Measurements from ENCODE around the gene CROCC.
"Not testable (repeated sequence)": the region's sequence is repeated elsewhere in the genome, so short reads cannot be mapped to it uniquely, and the experiment has no call there.

CROCC gene

DNA sequence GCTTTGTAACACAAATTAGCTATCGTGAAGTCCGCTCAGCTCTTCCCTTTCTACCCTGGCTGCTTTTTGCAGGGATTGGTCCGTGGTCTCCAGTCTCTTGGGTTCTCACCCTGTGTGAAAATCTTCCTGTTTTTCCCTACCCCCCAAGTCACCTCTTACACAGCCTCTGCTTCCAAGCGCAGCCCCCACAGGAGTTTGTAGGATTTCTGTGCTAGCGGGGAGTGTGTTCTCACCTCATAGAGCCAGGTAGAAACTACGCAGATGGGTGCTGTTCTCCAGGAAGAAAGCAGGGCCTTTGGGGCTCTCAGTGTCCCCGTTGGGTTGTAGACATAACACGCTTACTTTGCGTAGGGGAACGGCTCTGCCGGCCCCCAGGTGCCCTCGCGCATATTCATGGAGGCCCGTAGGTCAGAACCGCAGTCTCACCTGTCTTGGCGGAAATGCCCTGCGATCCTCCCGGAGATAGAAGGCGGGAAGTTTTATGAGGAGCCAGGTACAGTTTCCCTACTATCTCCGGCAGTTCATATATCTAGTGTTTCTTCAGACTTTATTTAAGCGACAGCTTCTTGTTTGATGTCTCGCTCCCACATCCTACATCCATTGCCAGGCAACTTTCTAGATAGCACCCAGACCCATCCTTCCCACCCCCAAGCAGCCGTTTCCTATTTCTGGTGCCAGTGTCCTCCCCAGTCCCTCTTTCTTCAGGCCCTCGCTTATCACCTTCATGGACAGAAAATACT, 25.2 kb upstream of the CROCC start:
- DNase-seq = peak; percentile 61

DNA sequence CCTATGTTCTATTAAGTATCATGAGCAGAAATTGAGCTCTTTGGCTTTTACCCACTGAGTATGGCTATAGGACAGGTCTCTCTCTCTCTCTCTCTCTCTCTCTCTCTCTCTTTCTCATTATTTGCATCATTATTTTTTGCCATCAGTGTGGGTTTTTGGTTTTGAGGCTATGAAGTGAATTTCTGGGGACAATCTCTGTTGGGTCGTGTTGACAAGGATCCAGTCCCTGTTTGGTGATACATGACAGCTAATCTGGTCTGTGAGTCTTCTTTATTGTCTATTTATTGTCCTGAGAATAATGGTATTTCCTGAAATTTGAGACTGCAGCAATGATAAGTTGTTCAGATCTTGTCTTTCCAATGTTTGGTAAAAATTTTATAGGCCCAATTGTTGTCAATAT, 24.1 kb upstream of the CROCC start:
- DNase-seq = not testable (repeated sequence)

DNA sequence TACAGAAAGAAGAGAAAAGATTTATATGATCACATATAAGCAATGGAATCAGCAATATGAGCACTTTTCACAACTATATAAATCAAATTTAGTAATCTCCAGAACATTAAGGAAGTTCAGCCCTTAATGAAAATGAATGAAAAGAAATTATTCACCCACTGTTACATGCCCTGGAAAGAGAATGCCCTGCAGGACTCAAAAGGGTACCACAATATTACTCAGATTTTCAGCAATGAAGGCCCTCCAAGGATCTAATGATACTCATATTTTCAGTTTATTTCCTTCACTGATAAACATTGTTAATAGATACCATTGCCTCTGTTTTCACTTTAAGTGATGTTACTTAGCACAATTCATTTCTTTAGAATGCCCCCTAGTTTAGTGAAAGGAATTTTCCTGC, 23.4 kb upstream of the CROCC start:
- not testable (repeated sequence) for DNase-seq

DNA sequence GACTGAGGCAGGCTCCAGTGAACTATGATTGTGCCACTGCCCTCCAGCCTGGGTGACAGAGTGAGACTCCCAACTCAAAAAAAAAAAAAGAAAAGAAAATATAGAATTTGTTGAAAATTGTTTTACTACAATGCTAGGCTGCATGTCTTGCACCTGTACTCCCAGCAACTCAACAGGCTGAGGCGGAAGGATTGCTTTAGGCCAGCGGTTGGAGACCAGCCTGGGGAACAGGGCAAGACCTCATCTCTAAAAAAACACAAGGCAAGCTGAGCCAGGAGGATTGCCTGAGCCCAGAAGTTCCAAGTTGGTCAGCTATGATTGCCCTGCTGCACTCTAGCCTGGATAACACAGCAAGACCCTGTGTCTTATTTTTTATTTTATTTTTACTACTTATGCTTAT, 22.7 kb upstream of the CROCC start:
- DNase-seq = not testable (repeated sequence)

DNA sequence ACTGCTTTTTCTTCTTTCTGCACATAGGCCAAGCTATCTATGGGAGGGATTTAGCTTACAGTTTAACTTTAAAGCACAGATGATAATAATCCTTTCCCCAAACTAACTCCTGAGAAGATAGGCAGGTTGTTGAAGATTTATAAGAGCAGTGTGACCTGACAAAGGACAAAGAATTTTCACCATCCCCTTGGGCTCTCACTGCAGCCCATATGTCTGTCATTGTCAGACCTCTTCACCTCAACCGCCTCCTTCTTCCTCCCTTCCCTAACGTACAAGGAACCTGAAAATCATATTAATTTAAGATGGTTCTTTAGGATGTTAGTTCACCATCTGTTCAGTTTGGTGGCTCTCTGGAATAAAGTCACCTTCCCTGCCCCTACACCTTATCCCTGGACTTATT, 21.0 kb upstream of the CROCC start:
- no peak for DNase-seq

DNA sequence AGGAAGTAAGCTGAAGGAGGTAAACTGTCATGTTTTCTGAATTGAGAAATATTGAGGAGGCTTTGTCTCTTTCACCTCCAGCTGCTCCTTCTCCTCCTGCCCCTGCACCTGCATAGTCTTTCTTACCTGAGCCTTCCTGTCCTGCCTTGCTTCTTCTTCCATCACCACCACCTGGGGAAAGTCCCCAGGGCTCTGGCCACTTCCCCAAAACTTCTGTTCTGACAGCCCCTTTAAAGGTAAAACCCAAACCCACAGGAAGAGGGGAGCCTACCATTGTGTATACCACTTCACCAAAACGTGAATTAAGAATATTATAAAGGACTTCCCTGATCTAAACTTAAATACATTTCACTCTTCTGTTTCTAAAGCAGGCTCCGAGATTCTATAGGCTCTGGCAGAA, 20.4 kb upstream of the CROCC start:
- DNase-seq = not testable (repeated sequence)

DNA sequence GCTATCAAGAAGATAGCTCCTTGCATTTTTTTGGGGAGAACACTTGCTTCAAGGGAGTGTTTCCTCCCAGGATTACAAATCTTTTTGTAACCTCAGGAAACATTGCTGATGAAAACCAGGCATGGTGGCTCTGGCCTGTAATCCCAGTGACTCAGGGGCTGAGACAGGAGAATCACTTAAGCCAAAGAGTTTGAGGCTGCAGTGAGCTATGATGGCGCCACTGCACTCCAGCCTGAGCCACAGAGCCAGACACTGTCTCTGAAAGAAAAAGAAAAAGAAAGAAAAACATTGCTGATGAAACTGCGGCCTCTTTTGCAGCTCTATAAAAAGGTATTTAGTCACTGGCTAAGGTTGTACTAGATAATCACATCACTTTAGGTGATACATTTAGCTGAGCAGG, 18.7 kb upstream of the CROCC start:
- DNase-seq = peak; percentile 54

DNA sequence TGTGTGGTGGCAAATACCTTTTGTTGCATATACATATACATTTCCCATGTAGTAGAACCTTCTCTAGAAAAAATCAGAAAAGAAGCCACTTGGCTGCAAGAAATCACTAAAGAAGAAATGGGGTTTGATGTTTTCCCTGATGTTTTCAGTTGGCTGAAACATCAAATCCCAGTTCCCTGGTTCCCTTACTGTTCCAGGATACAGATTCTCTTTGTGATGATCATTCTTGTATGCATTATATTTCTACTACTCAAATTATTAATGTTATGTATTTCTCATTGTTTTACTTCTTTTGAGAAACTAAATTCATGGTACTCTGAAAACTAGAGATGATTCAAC, 18.3 kb upstream of the CROCC start:
- peak; percentile 67 for DNase-seq

DNA sequence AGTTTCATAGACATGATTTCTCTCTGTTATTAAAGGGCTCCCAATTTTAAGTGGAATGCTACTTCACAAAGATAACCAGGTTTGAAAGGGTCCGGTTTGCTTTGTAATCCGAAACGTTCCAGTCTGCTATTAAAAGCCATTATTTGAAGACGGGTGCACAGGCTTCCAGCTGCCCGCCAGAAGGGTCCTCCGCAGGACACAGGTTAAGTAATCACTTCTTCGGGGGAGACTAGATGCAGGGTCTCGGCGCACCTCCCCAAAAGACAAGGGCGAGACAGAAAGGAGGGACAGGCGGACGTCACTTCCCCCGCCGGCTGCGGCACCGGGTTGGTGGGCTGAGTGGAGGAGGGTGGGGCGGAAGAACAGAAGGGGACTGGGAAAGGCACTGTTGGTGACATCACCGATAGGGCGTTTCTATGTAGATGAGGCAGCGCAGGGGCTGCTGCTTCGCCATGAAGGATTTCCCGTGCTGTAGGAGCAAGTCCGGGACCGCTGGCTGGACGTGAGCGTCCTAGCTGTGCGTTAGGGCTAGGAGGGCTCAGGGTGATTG, 17.1 kb upstream of the CROCC start:
- DNase-seq = peak; percentile 98

DNA sequence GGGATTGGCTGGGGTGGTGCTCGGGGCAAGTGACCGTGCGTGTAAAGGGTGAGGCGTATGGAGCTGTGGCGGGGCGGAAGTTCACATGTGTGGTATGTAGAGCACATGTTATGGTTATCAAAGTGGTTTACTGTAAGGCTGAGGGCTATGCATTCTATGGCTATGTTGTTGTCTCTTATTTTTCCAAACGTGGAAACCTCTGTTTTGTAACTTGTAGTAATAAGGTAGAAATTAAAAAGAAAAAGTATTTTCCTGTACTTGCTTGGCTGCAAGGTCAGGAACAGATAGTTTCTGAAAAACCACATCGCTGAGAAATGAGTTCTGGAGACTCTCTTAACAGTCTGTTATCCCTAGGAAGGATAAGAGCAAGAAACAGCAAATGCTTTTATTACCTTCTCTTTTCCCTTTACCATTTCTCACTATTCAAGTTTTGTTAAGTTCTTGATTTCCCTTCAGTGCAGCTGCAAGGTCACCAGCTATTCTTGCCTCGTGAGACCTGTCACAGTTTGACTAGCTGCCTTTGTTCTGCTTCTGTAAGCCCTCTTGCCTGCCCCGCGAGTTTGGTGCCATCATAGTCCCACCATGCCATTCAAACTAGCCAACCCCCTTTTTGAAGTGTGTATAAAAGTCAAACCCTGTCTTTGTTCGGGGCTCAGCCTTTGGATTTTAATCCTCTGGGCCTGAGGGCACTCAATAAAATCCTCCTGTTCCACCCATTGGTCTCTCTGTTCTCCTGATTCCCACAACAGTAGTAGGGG, 16.4 kb upstream of the CROCC start:
- DNase-seq = peak; percentile 98

DNA sequence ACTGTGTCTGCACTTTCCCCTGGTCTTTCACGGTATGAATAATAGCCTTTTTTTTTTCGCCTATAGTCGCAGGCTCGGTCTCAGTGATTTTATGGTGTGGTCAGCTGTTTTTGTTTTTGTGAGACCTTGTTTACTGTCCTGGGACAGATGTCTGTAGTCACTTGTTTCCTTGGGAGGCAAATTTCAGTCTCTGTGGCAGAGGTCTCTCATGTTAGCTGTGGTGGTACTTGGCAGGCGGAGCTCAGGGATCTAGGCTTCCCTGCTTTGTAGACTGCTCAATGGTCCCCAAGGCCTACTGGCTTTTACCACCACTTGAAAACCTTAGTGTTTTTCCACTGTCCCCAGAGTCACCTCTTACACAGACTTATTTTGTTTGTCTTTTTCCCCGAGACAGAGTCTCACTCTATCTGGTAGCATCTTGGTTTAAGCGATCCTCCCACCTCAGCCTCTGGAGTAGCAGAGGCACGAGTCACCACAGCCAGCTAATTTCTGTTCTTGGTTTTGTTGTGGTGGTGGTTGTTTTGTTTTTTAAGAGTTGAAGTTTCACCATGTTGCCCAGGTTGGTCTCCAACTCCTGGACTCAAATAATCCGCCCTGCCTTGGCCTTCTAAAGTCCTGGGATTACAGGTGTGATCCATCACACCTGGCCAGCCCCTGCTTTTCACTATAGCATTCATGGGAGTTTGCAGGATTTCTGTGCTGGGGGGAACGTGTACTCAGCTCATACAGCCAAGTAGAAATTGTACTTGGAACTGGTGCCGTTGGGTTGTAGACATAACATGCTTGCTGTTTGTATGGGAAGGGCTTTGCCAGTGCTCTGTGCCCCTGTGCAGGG, 15.6 kb upstream of the CROCC start:
- DNase-seq = no peak

DNA sequence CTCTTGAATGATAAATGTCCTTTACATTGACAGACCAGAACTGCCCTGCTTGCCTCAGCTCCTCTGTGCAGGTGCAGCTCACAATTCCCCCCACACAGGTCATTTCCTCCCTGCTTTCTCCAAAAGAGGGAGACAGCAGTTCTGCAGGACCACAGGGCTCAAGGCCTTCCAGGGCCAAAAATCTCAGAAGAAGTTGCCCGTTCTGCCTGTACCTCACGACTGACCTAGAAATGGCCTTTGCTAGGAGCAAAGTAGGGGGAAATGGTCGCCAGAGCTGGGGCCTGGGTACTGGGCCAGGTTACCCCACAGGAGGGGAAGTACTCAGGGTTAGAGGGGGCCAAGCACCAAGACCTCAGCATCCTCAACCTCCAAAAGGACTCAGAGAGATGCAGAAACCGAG, 14.9 kb upstream of the CROCC start:
- DNase-seq = no peak

DNA sequence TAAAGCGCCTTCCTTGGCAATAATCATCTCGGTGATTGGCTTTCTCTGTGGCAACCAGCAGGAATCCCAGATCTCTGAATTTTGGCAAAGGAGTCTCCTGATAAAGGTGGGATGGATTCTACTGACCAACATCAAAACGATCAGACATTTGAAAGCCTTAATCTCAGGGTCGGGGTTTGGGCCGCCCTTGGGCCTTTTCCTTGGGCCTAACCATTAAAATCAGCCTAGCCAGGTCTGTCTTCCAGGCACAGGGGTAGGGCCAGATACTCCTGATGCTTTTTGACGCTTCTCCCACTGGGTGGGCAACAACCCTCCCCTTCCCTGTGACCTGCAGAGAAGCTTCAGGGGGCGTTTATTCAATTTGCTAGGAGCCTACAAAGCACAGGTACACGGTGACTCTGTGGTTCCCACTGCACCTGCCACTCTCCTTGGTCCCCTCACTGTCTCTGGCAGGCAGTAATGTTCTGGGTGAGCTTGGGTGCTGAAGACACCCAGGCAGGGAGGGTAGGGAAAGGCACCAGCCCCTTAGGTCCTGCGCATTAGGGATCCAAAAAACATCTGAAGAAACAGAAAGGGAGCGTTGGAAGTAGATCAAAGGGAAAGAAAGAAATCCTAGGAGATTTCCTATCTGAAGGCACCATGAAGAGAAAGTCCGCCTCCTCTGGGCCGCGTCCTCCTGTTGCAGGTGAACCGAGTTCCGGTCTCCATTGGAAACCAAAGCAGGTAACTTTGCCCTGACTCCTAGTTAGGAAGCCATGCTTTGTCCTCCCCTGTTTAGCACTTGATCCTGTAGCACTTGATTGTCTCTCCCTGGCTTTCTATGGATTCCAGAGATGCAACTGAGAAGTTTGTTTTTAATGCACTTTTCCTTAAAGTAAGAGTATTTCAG, 13.6 kb upstream of the CROCC start:
- DNase-seq = no peak

DNA sequence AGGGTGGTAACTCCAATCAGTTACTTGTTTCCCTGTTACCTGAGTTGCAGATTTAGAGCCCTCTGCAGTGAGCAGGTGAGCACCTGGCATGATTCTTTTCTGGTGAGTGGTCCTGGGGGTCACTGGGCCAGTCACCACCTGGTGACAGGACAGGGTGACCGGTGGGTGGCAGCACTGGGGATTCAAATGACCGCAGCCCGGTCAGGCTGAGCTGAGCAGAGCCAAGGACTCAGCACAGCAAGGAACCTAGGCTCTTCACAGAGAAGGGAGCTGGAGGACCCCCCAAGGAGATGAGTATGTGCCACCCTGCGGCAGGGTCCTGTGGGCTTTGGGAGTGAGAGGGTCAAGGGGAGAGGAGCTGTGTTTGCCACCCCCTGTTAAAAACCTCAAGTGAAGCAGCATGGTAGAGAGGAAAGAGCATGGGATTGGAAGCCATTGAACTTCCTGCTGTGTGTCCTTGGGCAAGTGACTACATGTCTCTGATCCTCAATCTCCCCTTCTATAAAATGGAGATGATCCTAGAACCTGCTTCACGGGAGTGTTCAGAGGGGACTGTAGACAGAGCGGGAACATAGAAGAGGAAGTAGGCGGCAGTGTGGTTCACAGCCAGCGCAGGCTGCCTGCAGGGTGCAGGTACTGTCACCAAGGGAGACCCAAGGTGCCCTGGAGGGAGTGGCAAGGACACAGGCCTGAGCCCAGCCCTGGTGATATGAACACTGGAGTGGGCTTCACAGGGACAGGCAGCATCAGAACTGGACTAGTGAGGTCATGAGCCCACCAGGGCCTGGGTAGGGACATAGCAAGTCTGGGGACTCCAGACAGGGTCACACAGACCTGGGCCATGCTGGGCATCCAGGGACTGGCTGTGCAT, 9.6 kb upstream of the CROCC start:
- not testable (repeated sequence) for DNase-seq

DNA sequence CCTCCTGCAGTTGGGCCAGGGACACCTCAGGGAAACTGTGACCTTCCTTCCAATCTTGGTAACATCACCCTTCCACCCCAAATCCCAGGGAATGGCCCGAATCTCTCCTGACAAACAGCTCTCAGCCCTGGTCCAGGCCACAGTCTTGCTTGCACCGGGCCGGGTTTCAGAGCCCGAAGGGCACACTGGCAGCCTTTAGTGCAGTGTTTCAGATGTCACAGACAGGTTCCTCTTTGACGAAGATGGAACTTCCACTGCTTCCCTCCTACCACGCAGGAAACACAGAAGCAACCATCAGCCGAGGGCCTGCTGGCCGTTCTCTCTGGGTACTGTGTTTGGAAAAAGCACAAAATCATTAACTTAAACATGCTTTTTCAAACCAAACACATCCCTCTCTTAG, 9.0 kb upstream of the CROCC start:
- DNase-seq = not testable (repeated sequence)

DNA sequence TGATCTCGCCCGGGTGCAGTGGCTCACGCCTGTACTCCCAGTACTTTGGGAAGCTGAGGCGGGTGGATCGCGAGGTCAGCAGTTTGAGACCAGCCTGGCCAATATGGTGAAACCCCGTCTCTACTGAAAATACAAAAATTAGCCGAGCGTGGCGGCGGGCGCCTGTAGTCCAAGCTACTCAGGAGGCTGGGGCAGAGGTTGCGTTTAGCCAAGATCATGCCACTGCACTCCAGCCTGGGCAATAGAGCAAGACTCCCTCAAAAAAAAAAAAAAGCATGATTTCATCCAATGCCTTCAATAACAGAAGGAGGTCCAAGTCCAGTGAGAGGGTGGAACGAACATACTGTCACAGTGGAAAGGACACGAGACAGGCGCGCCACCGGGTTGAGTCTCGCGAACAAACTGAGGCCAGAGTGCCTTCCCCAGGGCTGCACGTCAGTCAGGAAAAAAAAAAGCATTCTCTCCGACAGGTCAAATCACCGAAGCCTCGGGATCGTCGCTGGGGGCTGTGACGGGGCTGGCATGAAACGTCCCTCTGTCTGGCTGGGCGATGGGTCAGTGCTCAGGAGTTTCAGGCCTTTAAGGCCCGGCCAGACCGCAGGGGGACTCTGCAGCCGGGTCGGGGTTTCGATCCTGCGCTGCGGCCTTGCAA, 8.4 kb upstream of the CROCC start:
- no peak for DNase-seq

DNA sequence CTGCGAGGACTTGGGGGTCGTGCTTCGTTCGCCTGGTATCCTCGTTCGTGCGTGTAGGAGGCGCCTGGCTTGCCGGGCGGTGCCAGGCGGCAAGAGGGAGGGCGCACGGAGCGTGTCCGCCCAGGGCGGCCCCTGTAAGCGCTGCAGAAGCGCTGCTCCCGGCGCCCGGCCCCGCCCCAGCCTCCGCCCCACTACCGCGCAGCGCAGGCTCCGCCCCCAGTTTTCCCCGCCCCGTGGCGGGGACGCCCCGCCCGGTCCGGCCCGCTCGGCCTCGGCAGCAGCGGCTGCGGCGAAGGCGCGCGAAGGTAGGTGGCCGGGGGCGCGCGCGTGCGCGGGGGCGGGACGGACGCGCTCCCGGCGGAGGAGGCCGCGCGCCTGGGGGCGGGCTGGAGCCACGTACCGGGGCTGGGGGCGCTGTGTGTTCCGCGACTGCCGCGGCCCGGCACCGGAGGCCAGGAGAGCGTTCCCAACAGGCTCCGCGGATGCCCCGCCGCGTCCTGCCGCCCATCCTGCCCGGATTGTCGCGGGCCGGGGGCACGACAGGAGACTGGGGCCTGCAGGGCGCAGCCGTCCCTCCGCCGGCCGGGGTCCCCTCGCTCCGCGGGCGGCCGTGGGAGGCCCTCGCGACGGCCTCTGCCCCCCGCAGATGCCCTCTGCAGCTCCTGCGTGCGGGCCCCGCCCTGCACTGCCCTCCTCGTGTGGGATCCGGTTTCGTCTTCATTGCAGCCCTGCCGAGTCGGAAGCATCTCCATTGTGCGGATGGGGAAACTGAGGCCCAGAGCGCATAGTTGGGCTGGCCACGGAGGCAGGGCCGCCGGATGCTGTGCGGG, 7.7 kb upstream of the CROCC start:
- DNase-seq = peak; percentile 99

DNA sequence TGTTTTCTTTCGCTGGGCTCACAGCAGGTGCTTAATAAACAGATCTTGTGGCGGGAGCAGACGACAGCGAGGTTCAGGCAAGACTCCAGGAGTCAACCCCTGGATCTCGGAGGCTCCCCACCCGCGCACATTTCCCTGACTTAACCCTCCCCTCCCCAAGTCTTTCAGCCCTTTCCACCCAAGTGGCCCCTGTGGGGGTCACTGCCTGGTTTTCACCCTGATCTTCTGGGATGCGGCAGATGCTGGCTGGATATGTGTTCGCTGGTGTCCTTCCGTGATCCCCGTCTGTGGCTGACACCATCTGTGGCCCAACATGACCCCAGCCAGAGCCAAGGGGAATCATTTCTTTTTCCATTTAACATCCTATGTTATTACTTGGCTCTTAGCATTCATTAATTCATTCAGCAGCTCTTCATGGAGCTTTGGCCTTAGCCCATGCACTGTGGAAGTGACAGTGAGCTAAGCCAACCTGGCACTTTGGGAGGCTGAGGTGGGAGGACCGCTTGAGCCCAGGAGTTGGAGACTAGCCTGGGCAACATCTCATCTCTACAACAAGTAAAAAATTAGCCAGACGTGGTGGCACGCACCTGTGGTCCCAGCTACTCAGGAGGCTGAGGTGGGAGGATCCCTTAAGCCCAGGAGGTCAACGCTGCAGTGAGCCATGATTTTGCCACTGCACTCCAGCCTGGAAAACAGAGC, 6.7 kb upstream of the CROCC start:
- not testable (repeated sequence) for DNase-seq

DNA sequence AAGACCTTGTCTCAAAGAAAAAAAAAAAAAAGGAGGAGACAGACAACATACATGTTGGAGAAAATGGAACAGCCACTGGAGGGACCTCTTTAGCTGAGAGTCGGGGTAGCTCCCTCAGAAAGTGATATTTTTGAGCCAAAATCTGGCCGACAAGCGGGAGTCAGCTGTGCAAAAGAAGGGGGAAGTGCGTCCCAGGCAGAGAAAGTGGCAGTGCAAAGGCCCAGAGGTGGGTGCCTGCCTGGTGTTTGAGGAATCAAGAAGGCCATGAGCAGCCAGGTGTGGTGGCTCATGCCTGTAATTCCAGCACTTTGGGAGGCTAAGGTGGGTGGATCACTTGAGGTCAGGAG, 6.1 kb upstream of the CROCC start:
- DNase-seq = no peak
